MM.1S (cell line): ENCODE measurements around the gene NAALADL2.
"Not testable (repeated sequence)": the region's sequence is repeated elsewhere in the genome, so short reads cannot be mapped to it uniquely, and the experiment has no call there.

Experiments used
- DNase-seq: peaks from one replicate; pipeline ENCODE4 v3.0.0-alpha.2; 2015
- H2AFZ ChIP-seq: fragments of 300-600 bp; sonication (generic); 2 replicates; pipeline ENCODE4 v1.6.0; 2016; ENCODE audit warnings: antibody characterized with exemption, low read length
- H3F3A ChIP-seq: fragments of 300-600 bp; sonication (generic); 2 replicates; pipeline ENCODE4 v1.6.1; 2016; ENCODE audit warnings: mild to moderate bottlenecking, antibody characterized with exemption, low read length, moderate library complexity, mixed read lengths; ENCODE audit not compliant: insufficient read depth
- H3K27ac ChIP-seq: fragments of 300-600 bp; sonication (generic); 2 replicates; pipeline ENCODE4 v1.5.1; 2016; ENCODE audit warnings: mild to moderate bottlenecking, low read length
- H3K27me3 ChIP-seq: fragments of 300-600 bp; sonication (generic); replicated peaks from 2 replicates; pipeline ENCODE4 v1.6.0; 2016; ENCODE audit warnings: low read length; ENCODE audit not compliant: insufficient read depth
- H3K36me3 ChIP-seq: fragments of 300-600 bp; sonication (generic); replicated peaks from 2 replicates; pipeline ENCODE4 v1.6.1; 2016; ENCODE audit warnings: mild to moderate bottlenecking, low read length, mixed read lengths; ENCODE audit not compliant: insufficient read depth
- H3K4me1 ChIP-seq: fragments of 300-600 bp; sonication (generic); 2 replicates; pipeline ENCODE4 v1.6.1; 2016; ENCODE audit warnings: low read length, mixed read lengths
- H3K4me2 ChIP-seq: fragments of 300-600 bp; sonication (generic); 2 replicates; pipeline ENCODE4 v1.6.0; 2016; ENCODE audit warnings: low read depth, low read length
- H3K4me3 ChIP-seq: fragments of 300-600 bp; sonication (generic); 2 replicates; pipeline ENCODE4 v1.5.1; 2016; ENCODE audit warnings: low read length, mixed read lengths
- H3K79me2 ChIP-seq: fragments of 300-600 bp; sonication (generic); 2 replicates; pipeline ENCODE4 v1.6.1; 2016; ENCODE audit warnings: mixed run types, low read length, mixed read lengths
- H3K9ac ChIP-seq: fragments of 300-600 bp; sonication (generic); 2 replicates; pipeline ENCODE4 v1.6.1; 2016; ENCODE audit warnings: low read length, mixed read lengths
- H3K9me2 ChIP-seq: fragments of 300-600 bp; sonication (generic); replicated peaks from 2 replicates; pipeline ENCODE4 v1.6.1; 2016; ENCODE audit warnings: mild to moderate bottlenecking, low read length, mixed read lengths; ENCODE audit not compliant: insufficient read depth
- H3K9me3 ChIP-seq: fragments of 300-600 bp; sonication (generic); replicated peaks from 2 replicates; pipeline ENCODE4 v1.6.1; 2016; ENCODE audit warnings: mild to moderate bottlenecking, low read length, mixed read lengths; ENCODE audit not compliant: insufficient read depth
- H4K20me1 ChIP-seq: fragments of 300-600 bp; sonication (generic); 2 replicates; pipeline ENCODE4 v1.6.1; 2016; ENCODE audit warnings: mild to moderate bottlenecking, low read length, moderate library complexity, mixed read lengths; ENCODE audit not compliant: insufficient read depth
- EZH2 ChIP-seq: fragments of 300-600 bp; sonication (generic); optimal IDR thresholded peaks from 2 replicates; pipeline ENCODE3; 2017; ENCODE audit warnings: low read depth, mild to moderate bottlenecking, antibody characterized with exemption, low read length, mixed read lengths
- EZH2phosphoT487 ChIP-seq: fragments of 300-600 bp; sonication (generic); IDR thresholded peaks from 2 replicates; pipeline ENCODE4 v1.6.1; 2018; ENCODE audit warnings: antibody characterized with exemption, low read length
- TF ChIP-seq, protein P1 (sequence below): fragments of 300-600 bp; sonication (generic); IDR thresholded peaks from 2 replicates; pipeline ENCODE4 v1.5.1; 2016; ENCODE audit warnings: antibody characterized with exemption, low read length, mixed read lengths

The NAALADL2 gene

DNA sequence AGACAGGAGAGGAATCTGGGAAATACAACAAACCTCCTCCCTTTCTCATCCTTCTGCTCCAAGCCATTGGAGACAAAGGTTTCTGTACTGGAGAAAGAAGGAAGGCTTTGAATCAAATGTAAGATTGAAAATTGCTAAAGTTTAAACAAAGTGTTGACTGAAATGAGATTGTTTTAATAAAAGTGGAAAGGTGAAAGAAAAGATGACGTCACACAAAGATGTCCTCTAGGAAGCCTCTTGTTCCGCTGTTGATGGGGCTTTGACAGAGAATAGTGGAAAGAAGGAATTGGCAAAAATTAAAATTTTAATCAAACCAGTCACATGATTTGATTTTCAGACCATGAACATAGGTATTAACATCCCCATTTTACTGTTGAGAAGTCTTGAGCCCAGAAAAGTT lies 967.6 kb downstream of the NAALADL2 start:
- H3K4me1 ChIP-seq: peaks cover 10% of the 10 kb centered on the region
- DNase-seq: no peak
- H3K9me3 ChIP-seq: no peaks in the 10 kb centered on the region
- no peaks in the 10 kb centered on the region for H3K9me2 ChIP-seq
- H3K27me3 ChIP-seq: no peaks in the 10 kb centered on the region
- H3K79me2 ChIP-seq: no peaks in the 10 kb centered on the region
- no peak overlapping the region for H3K9ac ChIP-seq
- TF ChIP-seq, protein P1, sequence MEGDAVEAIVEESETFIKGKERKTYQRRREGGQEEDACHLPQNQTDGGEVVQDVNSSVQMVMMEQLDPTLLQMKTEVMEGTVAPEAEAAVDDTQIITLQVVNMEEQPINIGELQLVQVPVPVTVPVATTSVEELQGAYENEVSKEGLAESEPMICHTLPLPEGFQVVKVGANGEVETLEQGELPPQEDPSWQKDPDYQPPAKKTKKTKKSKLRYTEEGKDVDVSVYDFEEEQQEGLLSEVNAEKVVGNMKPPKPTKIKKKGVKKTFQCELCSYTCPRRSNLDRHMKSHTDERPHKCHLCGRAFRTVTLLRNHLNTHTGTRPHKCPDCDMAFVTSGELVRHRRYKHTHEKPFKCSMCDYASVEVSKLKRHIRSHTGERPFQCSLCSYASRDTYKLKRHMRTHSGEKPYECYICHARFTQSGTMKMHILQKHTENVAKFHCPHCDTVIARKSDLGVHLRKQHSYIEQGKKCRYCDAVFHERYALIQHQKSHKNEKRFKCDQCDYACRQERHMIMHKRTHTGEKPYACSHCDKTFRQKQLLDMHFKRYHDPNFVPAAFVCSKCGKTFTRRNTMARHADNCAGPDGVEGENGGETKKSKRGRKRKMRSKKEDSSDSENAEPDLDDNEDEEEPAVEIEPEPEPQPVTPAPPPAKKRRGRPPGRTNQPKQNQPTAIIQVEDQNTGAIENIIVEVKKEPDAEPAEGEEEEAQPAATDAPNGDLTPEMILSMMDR: no peak
- TF ChIP-seq EZH2phosphoT487: no peak
- TF ChIP-seq EZH2: no peak
- H3K36me3 ChIP-seq: no peaks in the 10 kb centered on the region
- no peak overlapping the region for H3K4me3 ChIP-seq
- no peaks in the 10 kb centered on the region for H3F3A ChIP-seq
- no peak overlapping the region for H3K4me2 ChIP-seq
- H3K27ac ChIP-seq: no peak overlapping the region
- no peak overlapping the region for H2AFZ ChIP-seq
- H4K20me1 ChIP-seq: no peaks in the 10 kb centered on the region

DNA sequence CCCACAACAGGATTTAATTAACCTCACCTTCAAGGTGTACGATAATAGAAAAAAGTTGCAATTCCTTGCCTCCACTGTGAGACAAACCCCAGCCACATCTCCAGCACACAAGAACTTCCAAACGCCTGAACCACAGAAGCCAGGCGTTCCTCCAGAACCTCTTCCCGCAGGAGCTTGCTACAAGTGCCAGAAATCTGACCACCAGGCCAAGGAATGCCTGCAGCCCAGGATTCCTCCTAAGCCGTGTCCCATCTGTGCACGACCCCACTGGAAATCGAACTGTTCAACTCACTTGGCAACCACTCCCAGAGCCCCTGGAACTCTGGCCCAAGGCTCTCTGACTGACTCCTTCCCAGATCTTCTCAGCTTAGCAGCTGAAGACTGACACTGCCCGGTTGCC lies 970.7 kb downstream of the NAALADL2 start:
- not testable (repeated sequence) for DNase-seq, H3K9ac ChIP-seq, H3F3A ChIP-seq, H4K20me1 ChIP-seq, H3K4me2 ChIP-seq, H3K27ac ChIP-seq, H3K4me3 ChIP-seq, H3K9me2 ChIP-seq, H3K27me3 ChIP-seq, H3K9me3 ChIP-seq, H3K4me1 ChIP-seq, H3K79me2 ChIP-seq, H3K36me3 ChIP-seq, H2AFZ ChIP-seq

DNA sequence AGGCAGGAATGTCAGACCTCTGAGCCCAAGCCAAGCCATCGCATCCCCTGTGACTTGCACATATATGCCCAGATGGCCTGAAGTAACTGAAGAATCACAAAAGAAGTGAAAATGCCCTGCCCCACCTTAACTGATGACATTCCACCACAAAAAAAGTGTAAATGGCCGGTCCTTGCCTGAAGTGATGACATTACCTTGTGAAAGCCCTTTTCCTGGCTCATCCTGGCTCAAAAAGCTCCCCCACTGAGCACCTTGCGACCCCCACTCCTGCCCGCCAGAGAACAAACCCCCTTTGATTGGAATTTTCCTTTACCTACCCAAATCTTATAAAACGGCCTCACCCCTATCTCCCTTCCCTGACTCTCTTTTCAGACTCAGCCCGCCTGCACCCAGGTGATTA lies 976.6 kb downstream of the NAALADL2 start:
- H3K4me2 ChIP-seq, H3F3A ChIP-seq, H3K9ac ChIP-seq, H3K27me3 ChIP-seq, H3K9me3 ChIP-seq, H2AFZ ChIP-seq, H3K4me3 ChIP-seq, H3K4me1 ChIP-seq, DNase-seq, H4K20me1 ChIP-seq, H3K79me2 ChIP-seq, H3K36me3 ChIP-seq, H3K9me2 ChIP-seq, H3K27ac ChIP-seq: not testable (repeated sequence)

GRCh38 chr3:175836617-175837016 lies 977.5 kb downstream of the NAALADL2 start:
- Histone ChIP-seq H3K27me3 (no peaks in the 10 kb centered on the region), H3K4me2 (no peak overlapping the region), H3F3A (no peaks in the 10 kb centered on the region), H3K9me3 (no peaks in the 10 kb centered on the region), H3K9ac (no peak overlapping the region), H3K79me2 (no peaks in the 10 kb centered on the region), H3K9me2 (no peaks in the 10 kb centered on the region), H3K4me3 (no peak overlapping the region), H3K4me1 (no peaks in the 10 kb centered on the region), H3K27ac (no peak overlapping the region), H2AFZ (no peak overlapping the region), H4K20me1 (no peaks in the 10 kb centered on the region), H3K36me3 (no peaks in the 10 kb centered on the region)
- no peak for DNase-seq
- TF ChIP-seq EZH2phosphoT487: no peak
- TF ChIP-seq, protein P1: no peak
